ENCODE data around the gene DMKN.

The DMKN gene

DNA sequence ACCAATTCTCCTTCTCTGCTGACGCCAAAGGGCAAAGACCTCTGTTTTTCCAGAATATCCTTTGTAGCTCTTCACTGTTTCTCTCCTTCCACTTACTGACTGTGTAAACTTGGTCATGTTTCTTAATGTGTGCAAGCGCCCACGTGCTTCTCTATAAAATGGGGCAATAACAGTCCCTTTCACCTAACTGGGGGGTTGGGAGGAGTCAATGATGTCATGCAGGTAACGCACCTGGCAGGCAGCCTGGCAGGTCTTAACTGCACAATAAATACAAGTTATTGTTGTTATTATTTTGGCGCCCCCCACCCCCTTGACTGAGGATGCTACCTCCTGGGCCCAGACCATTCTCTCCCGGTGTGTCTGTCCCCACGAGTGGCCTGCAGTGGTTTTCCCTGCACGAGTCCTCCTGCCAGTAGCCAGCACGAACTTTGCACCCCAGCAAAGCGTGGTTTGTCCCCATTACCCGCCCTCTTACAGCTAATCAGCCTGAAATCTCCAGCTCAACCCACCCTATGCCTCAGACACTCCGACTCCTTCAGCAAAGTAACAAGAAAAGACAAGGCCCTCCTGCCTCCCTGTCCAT lies 9.4 kb upstream of the DMKN start:
- DNase-seq: no peak

DNA sequence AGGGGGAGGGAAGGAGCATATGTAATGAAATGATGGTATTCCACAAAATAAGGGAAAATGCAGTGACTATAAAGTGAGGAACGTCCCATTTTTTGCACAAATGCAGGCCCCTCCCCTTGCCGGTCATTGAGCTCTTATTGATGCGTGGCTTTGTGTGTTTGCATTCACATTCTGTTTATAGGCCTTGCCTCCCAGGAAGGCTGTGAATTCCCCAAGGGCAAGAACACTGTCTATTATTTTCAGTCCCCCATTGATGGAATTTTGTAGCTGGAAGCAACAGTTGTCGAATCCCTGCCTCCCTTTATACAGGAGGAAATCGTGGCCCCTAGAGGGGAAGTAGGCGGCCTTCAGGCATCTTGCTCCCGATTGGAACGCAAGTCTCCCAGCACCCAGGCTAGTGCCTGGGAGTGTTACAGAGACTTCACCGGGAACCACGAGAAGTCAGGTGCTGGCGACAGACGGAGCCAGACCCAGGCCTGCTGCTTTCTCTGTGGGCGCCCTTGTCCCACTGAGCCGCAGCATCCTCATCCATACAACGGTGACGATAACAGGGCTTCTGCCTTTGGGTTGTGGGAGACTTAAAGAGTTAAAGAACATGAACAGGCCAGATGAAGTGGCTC lies 7.8 kb upstream of the DMKN start:
- DNase-seq: no peak

DNA sequence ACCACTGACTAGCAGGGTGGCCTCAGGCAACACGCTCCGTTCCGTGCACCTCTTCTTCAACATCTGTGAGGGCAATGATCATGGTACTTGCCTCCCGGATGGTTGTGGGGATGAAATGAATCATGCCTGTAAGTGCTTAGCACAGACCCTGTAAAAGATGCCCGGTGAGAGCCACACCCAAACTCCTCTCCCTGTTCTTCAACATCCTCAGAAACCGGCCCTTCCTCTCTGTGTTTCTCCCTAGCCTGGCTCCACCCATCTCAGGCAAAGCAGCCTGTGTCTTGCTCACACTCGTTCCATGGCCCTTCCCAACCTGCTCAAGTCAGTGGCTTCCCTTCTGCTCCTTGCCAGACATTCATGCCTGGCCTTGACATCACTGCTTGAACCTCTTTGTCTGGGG lies 5.8 kb upstream of the DMKN start:
- DNase-seq: no peak

DNA sequence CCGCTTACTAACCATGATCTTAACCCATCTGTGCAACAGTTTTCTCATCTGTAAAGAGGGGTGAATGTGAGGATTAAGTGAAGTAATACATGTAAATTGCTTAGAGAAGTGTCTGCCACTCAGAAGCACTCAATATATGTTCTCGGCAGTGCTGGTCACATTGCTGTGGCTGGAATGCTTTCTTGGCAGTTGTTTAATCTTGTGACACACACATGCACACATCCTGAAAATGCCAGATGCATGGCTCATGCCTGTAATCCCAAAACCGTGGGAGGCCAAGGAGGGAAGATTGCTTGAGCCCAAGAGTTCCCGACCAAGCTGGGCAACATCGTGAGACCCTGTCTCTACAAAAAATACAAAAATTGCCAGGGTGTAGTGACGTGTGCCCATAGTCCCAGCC lies 4.9 kb upstream of the DMKN start:
- DNase-seq: no peak

DNA sequence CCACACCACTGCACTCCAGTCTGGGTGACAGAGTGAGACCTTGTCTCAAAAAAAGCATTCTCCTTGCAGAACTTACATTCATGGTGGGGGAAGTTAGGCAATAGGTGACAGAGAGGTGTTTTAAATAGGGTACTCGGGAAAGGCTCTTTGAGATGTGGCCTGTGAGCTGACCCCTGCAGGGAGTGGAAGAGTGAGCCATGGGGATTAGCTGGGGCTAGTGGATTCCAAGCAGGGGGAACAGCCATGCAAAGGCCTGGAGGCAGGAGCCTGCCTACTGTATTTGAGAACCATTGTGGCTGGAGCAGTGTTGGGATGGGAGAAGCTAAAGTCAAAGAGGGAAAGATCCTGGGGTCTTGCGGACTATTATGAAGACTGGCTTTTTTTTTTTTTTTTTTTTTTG lies 3.9 kb upstream of the DMKN start:
- DNase-seq: no peak

DNA sequence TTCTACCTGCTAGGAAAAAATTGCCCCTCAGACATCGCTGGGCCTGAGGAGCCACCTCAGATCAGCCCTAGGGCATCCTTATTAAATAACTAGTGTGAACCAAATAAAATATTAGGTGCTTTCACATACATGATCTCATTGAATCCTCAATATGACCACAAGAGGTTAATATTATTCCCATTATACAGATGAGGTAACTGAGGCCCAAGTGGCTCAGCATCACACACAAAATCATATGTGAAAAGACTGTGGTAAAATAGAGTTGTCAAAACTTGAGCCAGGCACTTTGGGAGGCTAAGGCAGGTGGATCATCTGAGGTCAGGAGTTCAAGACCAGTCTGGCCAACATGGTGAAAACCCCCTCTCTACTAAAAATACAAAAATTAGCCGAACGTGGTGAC lies 2.9 kb upstream of the DMKN start:
- DNase-seq: no peak

DNA sequence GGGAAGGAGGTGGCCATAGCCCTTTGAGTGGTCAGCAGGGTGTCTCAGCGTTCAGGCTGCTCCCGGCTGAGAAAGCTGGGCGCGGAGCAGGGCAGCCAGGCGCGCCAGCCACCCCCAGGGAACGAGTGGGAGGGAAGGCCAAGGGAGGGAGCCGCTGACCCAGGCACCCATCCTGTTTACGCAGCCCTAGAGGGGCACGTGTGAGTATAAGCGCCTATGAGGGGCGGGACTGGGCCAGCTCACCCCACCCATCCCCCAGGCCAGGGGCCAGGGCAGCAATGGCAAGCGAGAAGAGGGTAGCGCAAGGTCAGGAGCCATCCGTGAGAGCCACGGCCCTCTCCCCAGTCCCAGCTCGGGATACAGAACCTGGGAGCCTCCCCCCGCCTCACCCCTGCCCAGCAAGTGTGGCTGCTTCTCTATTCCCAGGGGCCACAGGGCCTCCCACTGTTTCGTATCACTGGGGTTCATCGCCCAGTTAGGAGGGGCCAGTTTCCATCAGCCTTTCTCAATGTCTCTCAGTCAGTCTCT lies 897 bp upstream of the DMKN start:
- no peak for DNase-seq

DNA sequence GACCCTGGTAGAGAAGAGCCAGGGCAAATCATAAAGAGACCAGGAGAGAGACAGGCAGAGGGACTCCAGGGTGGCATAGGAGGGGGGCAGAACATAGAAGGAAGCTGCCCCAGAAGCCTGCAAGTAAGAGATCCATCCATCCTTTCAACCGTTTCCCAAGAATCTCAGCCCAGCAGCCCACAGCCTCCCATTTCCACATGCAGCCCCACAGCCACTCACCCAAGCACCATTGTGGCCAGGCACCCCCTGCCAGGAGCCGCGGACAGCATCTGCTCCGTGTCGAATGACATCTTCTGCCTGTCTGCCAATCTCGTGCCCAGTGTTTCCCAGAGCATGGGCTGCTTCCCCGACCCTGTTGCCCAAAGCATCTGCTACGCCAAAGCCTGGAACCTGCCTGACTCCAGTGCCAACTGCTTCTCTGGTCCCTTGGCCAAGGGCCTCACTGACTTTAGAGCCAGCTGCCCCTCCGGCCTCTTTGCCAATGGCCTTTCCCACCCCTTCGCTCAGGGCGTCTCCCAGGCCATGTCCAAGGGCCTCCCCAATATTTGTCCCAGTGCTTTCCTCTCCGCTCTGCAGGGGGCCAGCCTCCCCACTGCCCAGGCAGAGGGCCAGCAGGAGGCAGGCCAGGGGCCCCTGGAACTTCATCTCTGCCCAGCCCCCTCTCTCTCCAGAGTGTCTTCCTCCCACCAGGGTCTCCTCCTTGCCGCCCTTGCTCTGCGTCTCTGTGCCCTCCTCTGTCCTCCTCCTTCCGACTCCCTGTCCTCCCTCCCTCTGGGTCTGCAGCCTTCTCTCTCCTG lies 420 bp downstream of the DMKN start:
- no peak for DNase-seq

DNA sequence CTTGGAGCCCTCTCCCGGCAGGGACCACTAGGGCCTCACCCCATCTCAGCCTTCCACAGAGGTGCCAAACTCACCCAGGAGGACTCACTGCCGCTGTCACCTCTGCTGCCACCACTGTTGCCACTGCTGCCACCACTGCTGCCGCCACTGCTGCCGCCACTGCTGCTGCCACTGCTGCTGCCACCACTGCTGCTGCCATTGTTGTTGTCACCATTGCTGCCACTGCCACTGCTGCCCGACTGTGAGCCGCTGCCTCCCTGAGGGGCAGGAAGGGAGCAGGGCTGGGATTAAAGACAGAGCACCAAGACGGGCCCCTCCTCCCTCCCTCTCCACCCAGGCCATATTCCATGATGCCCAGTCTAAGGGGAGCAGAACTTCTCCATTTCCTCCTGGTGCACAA lies 2.1 kb downstream of the DMKN start:
- no peak for DNase-seq

DNA sequence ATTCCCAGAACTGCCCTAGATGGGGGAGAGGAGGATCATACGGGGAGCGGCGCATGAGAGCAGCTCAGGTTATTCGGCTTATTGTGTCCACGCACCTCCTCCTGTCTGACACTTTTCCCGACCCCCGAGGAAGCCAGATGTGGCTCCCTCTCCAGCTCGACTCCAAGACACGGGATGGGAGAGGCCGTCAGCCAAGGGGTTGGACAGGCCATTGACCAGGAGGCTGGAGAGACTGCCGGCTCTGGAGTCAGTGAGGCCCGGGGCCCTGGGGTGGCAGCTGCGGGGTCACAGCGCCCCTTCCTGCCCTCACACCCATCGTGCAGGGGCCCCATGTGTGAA lies 2.9 kb downstream of the DMKN start:
- DNase-seq: no peak

DNA sequence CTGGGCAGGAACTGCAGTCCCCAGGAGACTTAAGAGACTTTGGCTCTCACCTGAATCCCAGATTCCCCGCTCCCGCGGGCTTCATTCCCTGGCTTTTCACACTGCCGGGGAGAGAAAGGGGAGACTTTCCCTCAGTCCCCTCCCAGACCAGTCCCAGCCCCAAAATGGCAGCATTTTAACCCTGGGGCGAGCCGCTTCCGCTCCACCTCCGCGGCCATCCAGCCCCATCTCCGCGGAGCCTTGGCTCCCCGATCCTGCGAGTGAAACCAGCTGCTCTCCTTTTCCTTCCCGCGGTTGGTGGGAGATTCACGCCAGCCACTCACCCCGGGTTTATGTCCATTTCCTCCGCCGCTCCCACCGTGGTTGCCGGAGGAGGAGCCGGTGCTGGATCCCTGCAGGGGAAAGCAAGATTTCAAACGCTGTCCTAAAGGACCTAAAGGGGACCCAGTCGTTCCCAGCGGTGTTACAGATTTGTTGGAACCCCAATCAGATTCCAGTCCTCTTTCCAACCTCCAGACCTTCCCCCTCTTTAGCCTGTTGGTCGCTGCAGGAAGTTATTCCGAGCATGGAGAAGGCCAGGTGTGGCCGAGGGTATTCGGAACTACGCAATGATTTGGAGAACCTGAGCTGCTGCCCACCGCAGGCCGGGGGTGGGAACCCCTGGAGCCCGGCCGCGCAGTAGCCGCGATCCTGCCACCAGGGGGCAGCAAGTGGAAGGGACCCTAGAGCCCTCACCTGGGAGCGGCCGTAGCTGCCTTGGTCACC lies 3.4 kb downstream of the DMKN start:
- DNase-seq: peak; percentile 95

DNA sequence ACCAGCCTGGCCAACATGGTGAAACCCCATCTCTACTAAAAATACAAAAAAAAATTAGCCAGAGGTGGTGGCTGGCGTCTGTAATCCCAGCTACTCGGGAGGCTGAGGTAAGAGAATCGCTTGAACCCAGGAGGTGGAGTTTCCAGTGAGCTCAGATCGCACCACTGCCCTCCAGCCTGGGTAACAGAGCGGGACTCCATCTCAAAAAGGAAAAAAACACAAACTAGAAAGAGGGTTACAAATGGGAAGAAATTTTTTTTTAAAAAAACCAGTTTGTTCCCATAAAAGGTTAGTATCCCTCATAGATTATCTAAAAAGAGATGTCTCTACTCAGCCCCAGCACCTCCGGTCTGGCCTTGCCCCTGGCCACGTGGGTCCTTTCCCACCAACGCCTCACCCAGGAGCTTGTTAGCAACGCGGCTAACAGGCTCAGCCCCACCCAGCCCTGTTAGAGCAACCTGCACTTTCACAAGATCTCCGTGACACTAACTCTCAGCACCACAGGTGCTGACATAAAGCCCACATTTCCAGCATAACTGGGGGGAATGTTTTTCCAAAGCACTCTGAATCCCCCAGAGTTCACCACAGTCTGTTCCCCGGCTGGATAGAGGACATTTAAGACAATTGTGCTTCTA lies 4.3 kb downstream of the DMKN start:
- DNase-seq: peak; percentile 49

DNA sequence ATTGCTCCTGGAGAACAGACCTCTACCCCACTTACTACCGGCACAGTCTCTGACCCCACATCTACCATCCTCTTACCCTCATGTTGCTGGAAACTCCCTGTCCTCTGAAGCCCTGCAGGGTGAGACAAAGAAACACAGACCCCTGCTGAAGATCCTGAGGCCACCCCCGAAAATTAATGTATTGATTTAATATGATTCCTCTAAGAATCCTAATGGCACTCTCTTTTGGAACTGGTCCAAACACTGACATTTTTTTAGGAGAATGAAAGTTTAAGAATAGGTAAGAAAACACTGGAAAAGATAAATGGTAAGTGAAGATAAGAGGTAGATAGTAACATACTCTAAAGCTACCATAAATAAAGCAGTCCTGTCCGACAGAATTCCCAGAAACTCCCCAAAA lies 5.3 kb downstream of the DMKN start:
- DNase-seq: no peak

DNA sequence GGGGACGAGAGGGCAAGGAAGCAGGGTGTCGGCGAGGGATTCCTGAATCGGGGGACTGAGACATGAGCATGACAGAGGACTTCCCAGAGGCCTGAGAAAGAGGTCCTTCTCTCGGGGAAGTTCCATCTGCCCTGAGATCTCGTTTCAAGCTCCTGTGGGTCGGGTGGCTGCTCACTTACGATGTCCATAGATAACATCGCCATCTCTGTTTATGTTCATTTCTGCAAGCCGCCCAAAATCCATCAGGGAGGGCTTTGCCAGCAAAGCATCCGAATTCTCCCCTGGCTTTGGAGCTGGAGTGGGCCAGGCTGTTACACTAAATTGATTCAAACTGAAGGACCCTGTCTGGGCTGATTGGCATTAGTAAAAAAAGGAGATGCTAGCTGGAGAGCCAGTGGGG lies 5.9 kb downstream of the DMKN start:
- DNase-seq: no peak

DNA sequence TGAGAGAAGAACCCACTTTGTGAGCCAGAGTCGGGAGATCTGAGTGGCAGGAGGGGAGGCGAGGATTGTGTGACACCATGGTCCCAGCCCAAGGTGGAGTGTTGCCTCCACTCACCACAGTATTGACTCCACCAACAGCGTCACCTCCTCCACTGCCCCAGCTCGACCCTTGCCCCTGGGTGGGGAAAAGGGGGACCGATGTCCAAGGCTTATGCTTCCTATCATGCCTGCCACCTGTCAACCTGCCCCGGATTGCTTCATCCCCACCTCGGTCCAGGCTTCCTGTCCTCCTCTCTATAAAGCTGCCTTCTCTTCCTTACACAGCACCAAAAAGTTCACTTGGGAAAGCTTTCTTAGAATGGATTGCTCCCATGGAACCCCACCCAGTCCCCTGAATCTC lies 7.4 kb downstream of the DMKN start:
- no peak for DNase-seq

DNA sequence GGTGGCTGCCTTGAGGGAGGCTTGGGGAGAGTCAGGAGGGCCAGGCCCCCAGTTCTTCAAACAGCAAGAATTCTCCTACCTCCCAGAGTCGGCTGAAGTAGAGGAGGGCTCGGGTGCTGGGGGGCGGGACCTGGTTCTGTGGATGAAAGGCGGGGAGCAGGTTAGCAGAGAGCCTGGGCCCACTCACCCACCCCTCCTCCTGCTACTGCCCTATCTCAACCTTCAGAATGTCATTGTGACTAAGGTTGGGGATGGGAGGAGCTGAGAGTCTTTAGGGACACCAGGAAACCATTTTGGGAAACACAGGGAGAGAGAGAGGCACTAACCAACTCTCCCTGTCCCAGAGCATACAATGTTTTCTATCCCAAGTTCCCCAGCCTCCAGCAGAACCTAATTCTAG lies 10.7 kb downstream of the DMKN start:
- DNase-seq: no peak

DNA sequence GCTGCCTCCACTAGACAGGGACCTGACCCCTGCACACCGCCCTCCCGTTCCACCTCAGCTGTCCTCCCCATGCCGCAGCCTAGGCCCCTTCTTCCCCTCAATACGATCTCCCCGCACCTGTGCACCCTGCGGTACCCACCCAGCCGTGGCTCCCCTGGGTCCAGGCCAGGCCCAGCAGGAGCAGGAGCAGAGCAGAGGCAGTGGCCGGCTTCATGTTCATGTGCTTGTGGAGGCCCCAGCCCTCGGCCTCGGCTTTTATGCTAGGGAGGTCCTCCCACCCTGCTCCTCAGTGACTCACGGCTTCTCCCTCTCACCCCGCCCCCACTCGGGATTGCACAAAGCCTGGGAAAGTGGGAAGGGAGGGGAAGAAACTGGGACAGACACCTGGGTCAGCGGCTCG lies 11.8 kb downstream of the DMKN start:
- DNase-seq: no peak

DNA sequence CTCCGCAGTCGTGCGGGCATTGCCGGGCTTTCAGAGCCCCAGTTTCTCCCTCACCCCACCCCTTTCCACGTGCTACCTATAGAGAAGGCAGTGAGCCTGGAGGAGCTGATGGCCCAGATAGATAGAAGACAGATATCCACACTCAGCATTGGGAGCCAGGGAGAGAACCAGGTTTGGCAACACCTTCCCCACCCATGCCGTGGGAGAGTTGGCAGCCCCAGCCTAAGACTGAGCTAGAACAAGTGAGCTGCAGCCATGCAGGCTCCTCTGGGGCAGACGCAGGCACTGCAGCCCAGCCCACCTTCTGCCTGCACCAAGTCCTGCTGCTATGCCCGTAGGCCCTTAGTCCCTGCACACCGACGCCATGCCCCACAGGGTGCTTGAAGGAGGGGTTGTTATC lies 12.8 kb downstream of the DMKN start:
- no peak for DNase-seq

DNA sequence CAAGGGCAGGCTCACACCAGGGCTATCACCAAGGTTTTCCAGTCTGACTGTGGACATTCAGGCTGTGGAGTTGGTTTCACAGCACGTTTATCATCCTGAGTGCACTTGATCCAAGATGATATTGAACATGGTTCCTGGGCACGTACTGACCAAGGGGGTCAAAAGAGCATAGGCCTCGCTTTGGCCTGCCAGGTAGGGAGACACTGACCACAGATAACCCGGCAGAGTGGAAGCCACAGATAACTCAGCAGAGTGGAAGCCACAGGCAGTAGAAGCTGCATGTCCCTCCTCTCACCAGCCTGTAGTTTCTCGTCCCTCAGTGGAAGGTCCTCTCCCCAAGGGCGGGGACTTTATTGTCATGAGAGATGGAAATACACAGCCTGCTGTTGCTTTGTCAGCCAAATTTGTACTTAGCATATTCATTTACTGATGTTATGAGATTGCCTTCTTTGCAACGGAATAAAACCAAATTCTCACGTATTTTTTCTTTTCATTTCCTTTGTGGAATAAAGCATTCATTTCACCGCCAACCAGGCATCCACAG lies 14.4 kb downstream of the DMKN start:
- DNase-seq: no peak

DNA sequence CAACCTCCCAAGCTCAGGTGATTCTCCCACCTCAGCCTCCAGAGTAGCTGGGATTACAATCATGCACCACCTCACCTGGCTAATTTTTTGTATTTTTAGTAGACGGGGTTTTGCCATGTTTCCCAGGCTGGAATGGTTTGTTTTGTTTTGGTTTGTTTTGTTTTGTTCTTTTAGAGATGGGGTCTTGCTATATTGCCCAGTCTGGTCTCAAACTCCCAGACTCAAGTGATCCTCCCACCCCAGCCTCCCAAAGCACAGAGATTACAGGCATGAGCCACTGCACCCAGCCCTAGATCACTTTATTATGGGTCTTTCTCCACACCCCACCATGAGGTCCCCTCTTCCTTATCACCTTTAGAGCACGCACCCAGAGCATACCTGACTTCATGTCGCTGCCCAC lies 15.2 kb downstream of the DMKN start:
- no peak for DNase-seq

DNA sequence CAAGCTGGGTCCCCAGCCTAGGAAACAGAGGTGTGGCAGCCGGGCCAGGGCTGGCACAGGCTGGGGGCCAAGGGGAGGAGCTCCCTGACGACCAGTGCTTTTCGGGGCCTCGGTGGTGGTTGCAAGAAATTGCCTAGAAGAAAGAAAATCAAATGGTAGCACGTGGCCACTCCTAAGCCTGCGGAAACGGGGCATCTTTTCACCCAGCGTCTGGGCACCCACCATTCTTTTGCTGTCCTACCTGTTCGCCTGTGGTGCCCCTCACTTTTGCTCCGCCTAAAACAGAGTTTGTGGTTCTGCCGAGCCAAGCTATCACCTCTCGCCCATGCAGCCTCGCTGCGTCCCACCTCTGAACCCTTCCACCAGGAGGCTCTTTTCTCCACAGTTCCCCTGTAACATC lies 16.0 kb downstream of the DMKN start:
- no peak for DNase-seq

DNA sequence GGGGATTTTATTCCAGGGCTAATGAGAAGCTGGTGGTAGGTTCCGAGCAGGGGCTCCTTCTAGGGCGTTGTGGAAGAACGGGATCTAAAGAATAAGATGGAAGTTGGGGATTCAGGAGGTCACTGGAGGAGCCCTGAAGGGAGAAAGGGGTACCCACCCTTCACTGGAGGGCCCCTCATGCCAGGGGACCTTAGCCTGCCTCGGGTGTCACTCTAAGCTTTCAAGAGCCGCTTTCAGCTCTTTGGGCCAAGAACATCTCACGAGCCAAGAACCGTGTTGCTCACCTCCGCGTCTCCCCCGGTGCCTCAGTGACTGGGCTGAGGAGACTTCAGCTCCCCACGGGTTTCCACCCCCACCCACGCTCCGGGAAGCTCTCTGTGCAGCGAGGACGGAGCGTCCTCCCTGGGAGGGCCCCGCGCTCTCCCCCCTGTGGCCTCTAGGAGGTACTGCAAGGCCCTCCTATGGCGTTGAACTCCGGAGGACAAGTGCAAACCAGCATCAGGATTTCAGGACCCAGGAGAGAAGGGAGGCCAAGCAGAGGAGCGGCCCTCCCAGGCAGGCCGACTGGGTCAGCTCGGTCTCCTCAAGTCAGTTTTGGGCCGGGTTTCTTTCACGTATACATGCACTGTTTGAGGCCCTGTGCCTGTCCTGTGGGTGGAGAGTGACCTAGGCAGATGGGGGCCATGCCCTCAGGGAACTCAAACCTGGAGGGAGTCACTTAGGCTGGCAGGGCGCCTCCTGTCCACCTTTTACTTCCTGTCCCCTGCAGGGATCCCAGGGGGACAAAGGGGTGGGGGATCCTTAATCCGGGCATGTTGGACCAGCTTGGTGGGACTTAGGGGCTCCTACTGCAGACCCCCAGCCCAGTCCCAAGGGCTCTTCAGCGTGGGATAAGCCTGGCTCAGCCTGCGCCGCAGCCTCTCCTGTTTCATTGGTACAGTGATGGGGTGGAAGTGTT lies 18.1 kb downstream of the DMKN start:
- DNase-seq: peak; percentile 84
